ENCODE results near the gene CCR4.

CCR4 gene

GRCh38 chr3:32989171-32989570, 37.7 kb downstream of the CCR4 start:
- DNase-seq = no peak

DNA sequence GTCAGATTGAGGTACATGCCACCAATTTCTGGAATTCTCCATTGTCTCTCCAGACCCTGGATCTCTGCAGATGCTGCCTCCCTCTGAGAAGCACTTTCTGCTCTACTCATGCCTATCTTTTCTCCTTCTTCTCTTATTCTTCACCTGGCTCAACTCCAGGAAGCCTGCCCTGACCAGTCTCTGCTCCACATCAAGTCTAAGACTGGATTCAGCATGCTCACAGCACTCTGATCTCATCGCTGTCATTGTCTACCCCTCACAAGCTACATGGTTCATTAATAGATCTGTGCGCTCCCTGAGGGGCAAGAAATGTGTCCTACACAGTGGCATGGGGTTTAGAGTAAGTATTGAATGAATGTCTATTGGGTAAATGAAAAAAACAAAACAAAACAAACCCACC, 38.7 kb downstream of the CCR4 start:
- no peak for DNase-seq

DNA sequence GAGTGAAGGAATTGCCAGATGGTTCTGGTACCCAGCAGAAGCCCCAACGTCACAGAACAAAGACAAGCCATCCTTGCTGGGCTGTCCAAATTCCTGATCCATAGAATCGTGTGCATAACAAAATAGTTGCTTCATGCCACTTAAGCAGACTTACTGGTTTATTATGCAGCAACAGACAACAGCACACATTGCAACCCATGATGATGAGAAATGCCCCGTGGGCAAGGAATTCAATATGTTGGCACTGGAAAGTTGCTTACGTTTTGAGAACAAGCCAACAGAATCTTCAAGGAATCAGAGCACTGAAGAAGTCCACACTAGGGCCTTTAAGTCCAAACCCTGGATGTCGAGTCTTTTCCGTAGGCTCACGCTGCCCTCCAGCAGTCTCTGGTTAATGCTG, 40.3 kb downstream of the CCR4 start:
- no peak for DNase-seq

GRCh38 chr3:32992310-32992686, 40.9 kb downstream of the CCR4 start:
- no peak for DNase-seq

DNA sequence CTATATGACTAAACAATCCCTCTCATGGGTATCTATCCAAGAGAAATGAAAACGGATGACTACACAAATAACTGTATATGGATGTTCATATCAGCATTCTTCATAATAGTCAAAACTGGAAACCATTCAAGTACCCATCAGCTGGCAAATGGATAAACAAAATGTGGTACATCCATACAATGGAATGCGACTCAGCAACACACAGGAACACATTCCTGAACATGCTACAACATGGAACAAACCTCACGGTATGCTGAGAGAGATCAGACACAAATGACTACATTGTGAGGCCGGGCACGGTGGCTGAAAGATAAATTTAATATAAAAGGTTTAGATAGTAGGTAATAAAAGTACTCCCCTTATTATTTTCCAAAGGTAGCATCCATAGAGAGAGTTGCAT, 42.6 kb downstream of the CCR4 start:
- no peak for DNase-seq

DNA sequence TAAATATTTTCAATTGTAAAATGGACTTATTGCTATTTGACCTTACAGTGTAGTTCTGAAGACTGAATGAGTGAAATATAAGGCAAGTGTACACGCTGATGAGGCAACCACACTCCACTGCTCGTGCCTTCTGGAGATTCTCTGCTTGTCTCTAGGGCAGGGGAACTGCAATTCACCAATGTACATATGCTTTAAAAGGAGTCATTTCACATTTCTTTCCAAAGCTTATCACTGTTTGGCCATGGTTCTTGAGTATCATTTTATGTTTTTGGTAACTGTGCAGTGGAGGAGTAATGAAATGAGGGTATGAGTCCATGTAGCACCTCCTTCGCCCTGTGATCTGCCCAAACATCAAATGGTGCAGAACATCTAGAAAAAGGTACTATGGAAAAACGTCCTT, 43.7 kb downstream of the CCR4 start:
- DNase-seq = no peak

GRCh38 chr3:32996048-32996754, 44.8 kb downstream of the CCR4 start:
- DNase-seq = no peak

DNA sequence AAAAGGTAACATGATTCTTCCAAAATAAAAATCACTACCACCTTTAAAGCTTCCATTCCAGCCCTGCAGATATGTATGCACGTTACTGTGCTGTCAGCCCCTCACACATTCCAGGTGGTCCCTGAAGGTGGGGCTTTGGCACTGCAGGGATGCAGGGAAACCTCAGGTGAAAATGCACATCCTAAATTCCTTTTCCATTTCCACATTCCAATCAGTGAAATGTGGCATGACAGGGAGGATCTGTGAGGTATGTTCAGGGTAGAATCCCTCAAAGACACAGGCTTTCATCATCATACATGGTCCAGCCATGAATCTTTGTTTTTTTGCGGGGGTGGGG, 45.3 kb downstream of the CCR4 start:
- DNase-seq = no peak

- no peak for DNase-seq
Measured at GRCh38 chr3:32998631-32999451, 47.4 kb downstream of the CCR4 start.

DNA sequence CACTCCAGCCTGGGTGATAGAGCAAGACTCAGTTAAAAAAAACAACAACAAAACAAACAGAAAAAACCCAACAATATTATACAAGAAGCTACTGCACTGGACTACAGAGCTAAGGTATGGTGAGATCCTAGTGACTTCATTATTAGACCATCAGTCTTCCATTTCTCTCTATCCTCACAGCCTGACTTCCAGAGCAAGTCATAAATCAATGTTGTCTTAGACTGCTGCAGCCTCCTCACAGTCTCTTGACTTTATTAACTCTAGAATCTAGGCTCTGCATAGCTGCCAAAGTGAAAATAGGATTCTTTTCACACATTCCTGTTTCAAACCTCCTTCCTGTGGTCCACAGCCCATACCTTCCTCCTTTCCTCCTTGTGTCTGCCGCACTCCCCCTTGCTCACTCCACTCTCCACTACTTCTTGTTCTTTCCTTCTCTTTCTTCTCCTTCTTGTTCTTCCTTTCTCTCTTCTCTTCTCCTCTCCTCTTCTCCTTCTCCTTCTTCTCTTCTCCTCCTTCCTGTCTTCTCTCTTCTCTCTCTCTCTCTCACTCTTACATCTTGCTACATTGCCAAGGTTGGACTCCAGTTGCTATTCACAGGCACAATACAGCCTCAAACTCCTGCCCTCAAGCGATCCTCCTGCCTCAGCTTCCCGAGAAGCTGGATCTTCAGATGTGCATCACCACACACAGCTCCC, 49.4 kb downstream of the CCR4 start:
- DNase-seq = no peak

GRCh38 chr3:33001889-33002288, 50.4 kb downstream of the CCR4 start:
- DNase-seq = no peak

DNA sequence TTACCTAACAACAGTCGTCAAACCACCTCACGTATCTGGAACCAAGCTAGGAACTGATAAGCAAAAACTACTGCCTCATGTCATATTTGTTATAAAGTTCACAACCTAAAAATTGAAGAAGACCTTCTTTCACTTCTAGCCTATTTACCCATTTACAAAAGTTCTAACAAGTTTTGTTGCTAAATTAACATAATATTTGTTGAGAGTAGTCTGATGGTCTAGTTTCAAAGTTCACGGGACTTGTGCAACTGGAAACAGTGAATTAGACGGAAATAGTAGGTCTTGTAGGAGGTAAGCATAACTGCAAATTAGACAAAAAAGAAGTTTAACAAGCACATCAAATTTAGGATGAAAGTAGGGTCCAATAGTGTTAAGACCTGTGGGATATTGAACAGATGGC, 51.9 kb downstream of the CCR4 start:
- no peak for DNase-seq

DNA sequence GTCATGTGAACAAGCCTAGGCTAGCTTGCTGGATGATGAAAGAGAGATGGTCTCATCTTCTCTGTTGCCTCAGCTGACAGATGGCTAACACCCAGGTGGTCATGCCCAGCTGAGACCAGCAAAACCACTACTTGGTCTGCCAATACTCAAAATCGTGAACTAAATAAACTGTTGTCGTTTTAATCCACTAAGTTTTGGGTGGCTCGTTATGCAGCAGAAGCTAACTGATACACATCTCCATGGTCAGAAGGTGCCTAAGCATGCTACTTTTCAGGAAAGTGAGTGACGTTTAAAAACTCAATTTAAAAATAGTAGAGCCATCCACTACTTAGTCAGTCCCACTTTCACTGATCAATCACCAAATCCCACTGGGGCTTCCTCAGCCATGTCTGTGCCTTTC, 52.8 kb downstream of the CCR4 start:
- DNase-seq = no peak

DNA sequence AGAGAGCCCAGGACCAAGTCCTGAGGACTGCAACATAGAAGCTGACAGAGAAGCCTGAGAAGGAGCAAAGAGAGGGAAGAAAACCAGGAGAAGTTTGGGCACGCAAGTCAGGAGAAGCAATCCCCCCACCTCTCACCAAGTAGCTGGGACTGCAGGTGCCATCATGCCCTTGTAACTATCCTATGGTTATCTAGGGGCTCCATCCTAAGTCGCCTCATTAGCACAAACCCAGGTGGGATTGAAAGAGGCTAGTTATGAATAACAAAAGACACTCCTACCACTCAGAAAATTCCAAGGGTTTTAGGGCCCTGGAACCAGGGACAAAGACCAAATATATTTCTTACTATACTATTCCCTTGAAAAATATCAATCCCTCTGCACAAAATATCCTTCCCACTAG, 53.5 kb downstream of the CCR4 start:
- DNase-seq = no peak

All from NCI-H526 (cell line).